Peyer's patch (tissue), 4 donors: ENCODE results near the gene WIPF2. TPM values are rescaled to one million over a fixed set of nuclear protein-coding genes. Genes with fewer than 3 reads are reported as not detected.

Source experiments
- DNase-seq, 3 donors: peaks; one replicate each; pipeline ENCODE4 v3.0.0-alpha.2; 2017 to 2019
- H3K27ac ChIP-seq, 4 donors: fragments of 200-600 bp; sonication (generic); one replicate each; pipeline ENCODE4 v1.5.1; 2016 to 2019
- H3K27me3 ChIP-seq, 2 donors: fragments of 200-600 bp; sonication (generic); one replicate each; pipeline ENCODE4 v1.5.1; 2019
- H3K36me3 ChIP-seq, 3 donors: fragments of 200-600 bp; sonication (generic); one replicate each; pipeline ENCODE4 v1.5.1; 2016 to 2019
- H3K4me1 ChIP-seq, 4 donors: fragments of 200-600 bp; sonication (generic); one replicate each; pipeline ENCODE4 v1.5.1; 2016 to 2019
- H3K4me3 ChIP-seq, 4 donors: fragments of 200-600 bp; sonication (generic); 1 replicate in 3 of 4; 2 replicates in 1 of 4; pipeline ENCODE4 v1.5.1; 2016 to 2019; ENCODE audit warnings: mild to moderate bottlenecking in 1 of 4
- H3K9me3 ChIP-seq, 4 donors: fragments of 200-600 bp; sonication (generic); one replicate each; pipeline ENCODE4 v1.5.1; 2016 to 2019; ENCODE audit warnings: mild to moderate bottlenecking in 1 of 4
- CTCF ChIP-seq, 6 experiments: fragments of 450-650 bp in 4 of 6; fragments of 200-600 bp in 2 of 6; sonication (generic) in 1 of 6; IDR thresholded peaks; one replicate each; pipeline ENCODE4 v1.5.1; 2017 to 2019; ENCODE audit warnings: antibody characterized with exemption in 6 of 6, mild to moderate bottlenecking in 3 of 6, moderate library complexity in 1 of 6
- POLR2A ChIP-seq, 2 donors: fragments of 450-650 bp; IDR thresholded peaks; one replicate each; pipeline ENCODE4 v1.5.1; 2017; ENCODE audit warnings: antibody characterized with exemption in 2 of 2, mild to moderate bottlenecking in 2 of 2, moderate library complexity in 2 of 2
- total RNA-seq, 4 donors: library from RNA; depleted of rRNA; stranded (reverse); fragments of >200 nt; gene quantifications; one replicate each; pipeline ENCODE4 v1.1.0, GENCODE V29; 2016

WIPF2 gene
- total RNA-seq, 4 donors from 2014 or later: 20.6 to 34.3 (median 26.8) TPM

GRCh38 chr17:40326832-40327199, 107.7 kb downstream of the WIPF2 start:
- H3K4me3 ChIP-seq: no peak overlapping the region
- DNase-seq: peak in 1 of 3 donors; percentile 53

GRCh38 chr17:40327244-40327729, 108.2 kb downstream of the WIPF2 start:
- peak in 1 of 3 donors; percentile 52 for DNase-seq
- Histone ChIP-seq H3K27me3 (no peaks in the 10 kb centered on the region), H3K4me1 (peaks cover 11 to 96% (median 74%) of the 10 kb centered on the region in 4 donors), H3K27ac (peak overlapping the region; percentile 65 to 98 (median 90)), H3K4me3 (no peak overlapping the region), H3K9me3 (no peaks in the 10 kb centered on the region), H3K36me3 (peaks cover 0 to 11% (median 0%) of the 10 kb centered on the region in 3 donors)
- no peak for TF ChIP-seq CTCF (IDR thresholded peaks at IDR 0.05)
- no peak for TF ChIP-seq POLR2A (IDR thresholded peaks at IDR 0.05)

More at GRCh38 chr17:40326832-40327199, 107.7 kb downstream of the WIPF2 start:
- Histone ChIP-seq H3K9me3 (no peaks in the 10 kb centered on the region), H3K4me1 (peaks cover 11 to 96% (median 72%) of the 10 kb centered on the region in 4 donors), H3K27ac (peak overlapping the region; percentile 65 to 98 (median 90)), H3K36me3 (peaks cover 0 to 11% (median 0%) of the 10 kb centered on the region in 3 donors), H3K27me3 (no peaks in the 10 kb centered on the region)
- TF ChIP-seq POLR2A (IDR thresholded peaks at IDR 0.05): no peak
- TF ChIP-seq CTCF (IDR thresholded peaks at IDR 0.05): no peak

- Histone ChIP-seq H3K36me3 (peaks cover 0 to 11% (median 0%) of the 10 kb centered on the region in 3 donors), H3K27me3 (no peaks in the 10 kb centered on the region), H3K9me3 (no peaks in the 10 kb centered on the region), H3K27ac (peak overlapping the region; percentile 46 to 98 (median 74)), H3K4me1 (peaks cover 11 to 97% (median 75%) of the 10 kb centered on the region in 4 donors), H3K4me3 (no peak overlapping the region)
- no peak for TF ChIP-seq CTCF (IDR thresholded peaks at IDR 0.05)
- TF ChIP-seq POLR2A (IDR thresholded peaks at IDR 0.05): no peak
- DNase-seq: peak in 1 of 3 donors; percentile 52
These were observed 108.8 kb downstream of the WIPF2 start for GRCh38 chr17:40327735-40328385.

- Histone ChIP-seq H3K27ac (peak overlapping the region in 3 of 4 donors; percentile 14 to 98 (median 46)), H3K27me3 (no peaks in the 10 kb centered on the region), H3K4me1 (peaks cover 11 to 96% (median 70%) of the 10 kb centered on the region in 4 donors), H3K36me3 (peaks cover 0 to 11% (median 0%) of the 10 kb centered on the region in 3 donors), H3K4me3 (no peak overlapping the region), H3K9me3 (no peaks in the 10 kb centered on the region)
- TF ChIP-seq CTCF (IDR thresholded peaks at IDR 0.05) (no peak), POLR2A (IDR thresholded peaks at IDR 0.05) (no peak)
- DNase-seq: no peak
These were observed 109.3 kb downstream of the WIPF2 start for GRCh38 chr17:40328386-40328766.

GRCh38 chr17:40329839-40330794, 111.0 kb downstream of the WIPF2 start:
- no peak overlapping the region for H3K4me3 ChIP-seq
- H3K4me1 ChIP-seq: peaks cover 11 to 94% (median 62%) of the 10 kb centered on the region in 4 donors

More at GRCh38 chr17:40329839-40330794, 111.0 kb downstream of the WIPF2 start:
- no peak for TF ChIP-seq POLR2A (IDR thresholded peaks at IDR 0.05)
- no peak for TF ChIP-seq CTCF (IDR thresholded peaks at IDR 0.05)
- no peaks in the 10 kb centered on the region for H3K9me3 ChIP-seq
- H3K27me3 ChIP-seq: no peaks in the 10 kb centered on the region
- peaks cover 0 to 11% (median 0%) of the 10 kb centered on the region in 3 donors for H3K36me3 ChIP-seq
- peak in 2 of 3 donors; percentile 76 to 81 for DNase-seq
- H3K27ac ChIP-seq: peak overlapping the region; percentile 38 to 77 (median 74)
